IPS-11a (cell line): ENCODE results near the gene UNC5B.
A peak's percentile ranks its signal among the peaks of the same experiment; 100 is the strongest.
"Not testable (repeated sequence)": the region's sequence is repeated elsewhere in the genome, so short reads cannot be mapped to it uniquely, and the experiment has no call there.

Source experiments
- H3K4me3 ChIP-seq: one replicate; pipeline ENCODE4 v1.5.1; 2013; ENCODE audit warnings: low read depth, low read length, control low read depth

UNC5B gene

DNA sequence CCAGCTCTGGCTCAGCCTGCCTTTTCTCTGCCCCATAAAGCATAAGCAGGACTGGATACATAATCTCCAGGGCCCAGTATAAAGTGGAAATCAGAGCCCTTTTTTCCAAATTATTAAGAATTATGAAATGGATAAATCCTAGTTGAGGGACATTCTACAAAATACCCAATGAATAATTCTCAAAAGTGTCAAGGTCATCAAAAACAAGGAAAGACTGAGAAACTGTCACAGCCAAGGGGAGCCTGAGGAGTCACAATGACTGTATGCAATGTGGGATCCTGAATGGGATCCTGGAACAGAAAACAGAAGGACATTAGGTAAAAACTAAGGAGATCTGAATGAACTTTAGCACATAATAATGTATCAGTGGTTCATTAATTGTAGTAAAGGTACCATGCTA, 4.8 kb upstream of the UNC5B start:
- no peak overlapping the region for H3K4me3 ChIP-seq

DNA sequence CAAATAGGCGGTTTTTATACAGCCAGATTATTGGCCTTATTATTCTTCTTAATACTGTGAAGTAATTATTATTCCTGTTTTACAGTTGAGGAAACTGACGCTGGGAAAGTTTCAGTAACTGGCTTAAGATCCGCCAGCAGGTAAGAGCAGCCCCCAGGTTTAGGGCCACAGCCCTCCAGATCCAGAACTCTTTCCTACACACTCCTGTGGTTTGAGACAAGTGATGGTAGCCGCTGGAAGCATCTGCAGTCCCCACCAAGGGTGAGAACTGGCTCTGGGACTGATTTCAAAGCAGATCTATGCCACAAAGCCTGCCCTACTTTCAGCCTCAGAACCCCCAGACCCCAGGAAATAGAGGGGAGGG, 3.0 kb upstream of the UNC5B start:
- no peak overlapping the region for H3K4me3 ChIP-seq

DNA sequence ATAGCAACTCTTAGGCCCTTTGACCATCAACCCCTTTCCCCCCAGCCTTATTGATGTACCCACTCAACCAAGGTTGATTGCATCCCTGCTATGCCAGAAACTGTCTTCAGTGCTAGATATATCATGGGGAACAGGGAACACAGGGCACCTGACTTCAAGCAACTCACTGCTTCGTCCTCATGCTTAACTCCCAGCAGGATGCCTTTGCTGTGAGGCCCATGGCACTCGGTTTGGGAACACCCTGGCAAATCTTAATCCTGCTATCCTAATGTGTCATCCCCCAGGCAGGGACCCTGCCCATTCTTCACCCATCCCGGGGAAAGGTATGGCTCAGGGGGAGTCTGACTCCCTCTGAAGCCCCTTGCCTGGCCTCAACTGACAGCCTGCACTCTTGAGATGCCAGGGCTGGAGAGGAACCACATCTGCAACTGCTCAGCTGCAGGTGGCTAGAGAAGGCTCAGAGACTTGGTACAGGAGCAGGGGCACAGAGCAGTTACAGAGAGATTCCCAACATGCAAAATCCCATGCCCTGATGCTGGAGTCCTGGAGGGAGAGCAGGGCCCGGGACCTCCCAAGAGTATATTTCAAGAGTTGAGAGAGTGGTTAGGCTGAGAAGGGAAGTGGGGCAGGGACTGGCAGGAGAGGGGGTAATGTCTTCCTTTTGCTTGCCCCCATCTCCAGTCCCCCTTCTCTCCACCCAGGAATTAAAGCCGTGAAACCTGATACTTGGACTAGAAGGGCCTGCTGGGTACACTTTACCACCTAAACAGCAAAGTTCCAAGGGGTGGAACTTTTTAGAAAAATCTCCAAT, 2.4 kb upstream of the UNC5B start:
- no peak overlapping the region for H3K4me3 ChIP-seq

DNA sequence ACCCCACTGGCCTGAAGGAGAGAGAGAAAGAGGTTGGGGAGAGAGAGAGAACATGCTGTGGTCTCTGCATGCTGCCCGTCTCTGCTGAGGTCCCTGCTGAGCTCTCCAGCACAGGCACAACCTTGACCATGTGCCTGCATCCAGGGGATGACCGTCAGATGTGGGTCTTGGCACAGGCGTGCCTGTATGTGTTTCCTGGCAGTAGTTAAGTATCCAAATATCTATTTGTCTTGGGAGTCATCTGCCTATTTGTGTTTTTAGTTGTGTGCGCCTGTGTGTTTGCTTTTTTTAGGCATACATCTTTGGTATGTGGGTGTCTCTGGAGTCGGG, 1.9 kb upstream of the UNC5B start:
- H3K4me3 ChIP-seq, result no peak overlapping the region

DNA sequence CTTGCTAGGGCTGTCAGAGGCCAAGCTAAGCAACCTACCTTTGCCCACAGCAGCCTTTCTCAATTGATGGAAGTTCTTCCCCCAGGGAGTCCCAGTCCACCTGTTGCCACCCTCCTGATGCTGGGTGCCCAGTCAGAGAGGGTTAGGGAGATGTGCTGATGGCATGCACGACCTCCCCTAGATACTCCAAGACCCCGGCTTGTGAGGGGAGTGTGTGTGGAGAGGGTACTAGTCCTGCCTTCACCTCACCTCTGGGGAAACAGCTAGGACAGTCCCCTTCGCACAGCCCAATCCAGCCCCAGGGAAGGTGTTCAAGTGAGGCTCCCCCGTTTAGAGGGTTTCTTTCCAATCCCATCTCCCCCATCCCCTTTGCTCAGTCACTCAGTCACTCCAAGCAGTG, 1.3 kb upstream of the UNC5B start:
- no peak overlapping the region for H3K4me3 ChIP-seq

DNA sequence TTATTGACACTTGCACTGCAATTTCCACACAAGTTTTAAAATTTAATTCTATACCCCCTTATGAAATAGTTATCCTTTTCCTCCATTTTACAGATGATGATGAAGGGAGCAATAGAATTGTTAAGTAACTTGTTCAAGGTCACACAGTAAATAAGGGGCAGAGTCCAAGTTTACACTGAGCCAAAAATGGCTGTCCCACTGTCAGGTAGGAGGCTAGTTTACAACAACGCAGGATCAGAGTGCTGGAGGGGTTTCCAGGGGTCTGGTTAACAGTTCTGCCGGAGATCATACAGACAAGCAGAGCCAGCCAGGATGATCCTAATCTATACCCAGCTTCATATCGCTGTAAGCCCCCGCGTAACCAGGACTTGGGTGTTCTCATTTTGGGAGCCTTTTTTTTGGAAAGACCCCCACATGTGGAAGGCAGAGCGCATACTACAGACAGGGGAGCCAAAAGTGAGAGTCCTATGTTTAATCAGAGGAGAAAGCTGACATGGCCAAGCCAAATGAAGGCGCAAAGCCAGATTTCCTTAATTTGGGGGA, 524 bp upstream of the UNC5B start:
- peak overlapping the region; percentile 21 for H3K4me3 ChIP-seq

DNA sequence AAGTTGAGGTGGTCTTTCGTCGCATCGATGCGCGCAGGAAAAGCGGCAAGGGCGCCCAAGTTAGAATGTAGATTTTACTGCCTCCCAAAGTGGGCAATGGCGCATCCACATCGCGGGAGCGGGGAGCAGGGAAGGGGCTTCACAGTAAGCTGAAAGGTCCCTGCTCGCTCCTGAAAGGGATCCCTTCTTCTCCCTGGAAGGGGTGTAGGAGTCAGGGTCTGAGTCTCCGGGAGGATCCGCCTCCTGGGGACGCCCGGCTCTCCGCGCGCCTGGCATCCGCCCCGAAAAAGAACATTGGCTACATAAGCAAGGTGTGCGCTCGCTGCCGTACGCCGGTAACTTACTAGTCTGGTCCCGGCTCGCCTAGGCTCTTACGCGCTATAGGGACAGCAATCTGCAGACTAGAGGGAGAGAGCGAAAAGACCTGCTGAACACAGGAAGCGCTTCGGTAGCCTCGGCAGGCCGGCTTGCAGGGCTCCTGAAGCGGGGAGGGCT, 804 bp downstream of the UNC5B start:
- peak overlapping the region; percentile 85 for H3K4me3 ChIP-seq

DNA sequence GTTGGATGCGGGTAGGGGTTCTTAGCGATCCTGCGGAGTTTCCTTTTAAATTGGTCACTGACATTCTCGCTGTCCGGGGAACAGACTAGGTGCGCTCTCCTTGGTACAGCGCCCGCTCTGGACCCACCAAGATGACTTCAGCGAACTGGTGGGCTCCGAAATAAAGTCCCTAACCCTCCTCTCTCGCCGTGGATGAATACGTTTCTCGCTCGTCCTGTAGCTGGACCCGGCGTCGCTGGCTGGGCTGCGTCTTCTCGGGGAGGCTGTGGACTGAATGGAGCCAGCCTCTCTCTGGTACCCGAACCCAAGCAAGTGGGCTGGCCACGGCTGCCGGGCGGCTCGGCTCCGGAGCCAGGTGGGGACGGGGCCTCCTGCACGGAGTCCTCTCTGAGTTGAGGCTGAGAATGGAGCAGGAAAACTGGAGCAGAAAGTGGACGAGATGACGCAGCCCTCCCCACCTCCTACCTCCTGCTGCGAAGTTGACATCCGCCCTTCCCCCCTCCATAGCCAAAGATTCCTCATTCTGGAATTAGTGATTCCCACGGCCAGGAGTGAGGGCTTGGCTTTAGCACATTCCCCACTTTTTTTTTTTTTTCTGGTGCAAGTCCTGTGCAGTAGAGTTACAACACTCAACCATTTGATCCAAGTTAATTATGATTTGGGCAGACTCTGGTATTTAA, 1.5 kb downstream of the UNC5B start:
- H3K4me3 ChIP-seq, result peak overlapping the region; percentile 85

DNA sequence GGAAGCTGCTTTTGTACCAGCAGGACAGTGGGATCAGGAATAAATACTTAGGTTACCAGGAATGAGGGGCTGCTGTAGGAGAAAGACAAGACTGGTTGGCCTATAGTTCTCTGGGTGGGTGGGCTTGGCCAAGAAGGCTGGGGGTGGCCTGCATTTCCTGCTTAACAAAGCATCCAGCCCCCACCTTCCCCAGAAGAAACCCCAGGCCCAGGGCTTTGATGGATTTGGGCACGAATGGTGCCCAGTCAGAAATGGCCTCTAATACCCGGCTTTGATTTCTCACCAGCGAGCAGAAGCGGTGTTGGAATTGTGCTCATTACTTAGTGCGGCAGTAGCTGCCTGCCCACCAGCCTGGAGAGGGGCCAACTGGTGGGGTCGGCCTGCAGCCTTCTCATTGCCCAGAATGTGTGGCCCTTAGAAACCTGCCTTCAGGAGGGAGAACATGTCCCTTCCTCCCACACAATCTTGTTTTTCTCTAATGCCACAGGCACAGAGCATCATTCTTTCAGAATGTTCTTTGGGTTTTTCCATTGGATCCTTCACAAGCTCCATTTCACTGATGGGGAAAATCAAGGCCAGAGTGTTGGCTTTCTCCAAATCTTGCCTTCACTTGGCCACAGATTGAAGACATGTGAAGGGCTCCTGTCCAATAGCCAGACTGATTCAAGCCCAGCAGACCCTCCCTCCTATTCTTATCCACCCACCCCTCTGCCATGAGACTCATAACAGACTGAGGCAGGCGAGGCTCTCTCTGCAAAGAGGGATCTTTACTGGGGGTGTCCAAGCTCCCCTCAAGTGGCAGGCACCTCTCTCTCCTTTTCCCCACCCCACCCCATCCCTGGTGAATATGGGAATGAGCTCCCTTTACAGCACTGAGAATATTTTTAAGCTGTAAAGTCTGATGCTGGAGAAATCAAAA, 2.5 kb downstream of the UNC5B start:
- H3K4me3 ChIP-seq, result no peak overlapping the region

DNA sequence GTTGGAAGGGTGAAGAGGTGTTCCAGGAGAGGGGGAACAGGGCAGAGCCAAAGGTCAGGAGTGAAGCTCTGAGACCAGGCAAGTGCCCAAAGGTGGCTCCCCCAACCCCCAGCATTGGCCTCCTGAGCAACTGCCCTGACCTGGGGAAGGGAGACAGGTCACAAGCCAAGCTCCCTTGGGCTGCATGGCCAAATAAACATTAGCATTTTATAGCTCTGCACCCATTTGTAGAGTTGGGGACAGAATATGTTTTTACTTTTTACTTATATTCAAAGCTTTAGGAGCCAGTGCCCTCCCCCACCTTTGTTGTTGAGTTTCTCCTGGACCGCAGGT, 4.0 kb downstream of the UNC5B start:
- no peak overlapping the region for H3K4me3 ChIP-seq

DNA sequence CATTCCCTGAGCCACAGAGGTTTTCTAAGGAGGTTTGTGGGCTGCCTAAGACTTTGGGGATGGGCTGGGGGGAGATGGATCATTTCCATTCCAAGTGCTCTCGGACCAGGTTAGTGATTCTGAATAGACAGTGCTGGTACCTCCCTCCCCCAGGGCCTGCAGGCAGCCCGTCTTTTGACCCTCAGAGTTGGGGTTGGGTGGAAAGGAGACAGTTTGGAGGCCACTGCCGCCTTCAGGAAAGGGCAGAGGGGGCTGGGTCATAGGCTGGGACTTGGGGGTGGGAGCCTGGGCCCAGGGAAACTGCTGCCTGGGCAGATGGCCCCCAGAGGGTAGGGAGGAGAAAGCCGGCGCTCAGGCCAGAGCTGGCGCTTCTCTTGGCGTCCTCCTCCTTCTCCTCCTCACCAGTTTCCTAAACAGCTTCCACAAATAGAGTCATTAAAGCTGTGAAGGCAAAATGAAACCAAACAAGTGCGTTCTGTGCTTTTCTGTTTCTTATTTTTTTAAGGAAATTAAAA, 4.4 kb downstream of the UNC5B start:
- peak overlapping the region; percentile 47 for H3K4me3 ChIP-seq

DNA sequence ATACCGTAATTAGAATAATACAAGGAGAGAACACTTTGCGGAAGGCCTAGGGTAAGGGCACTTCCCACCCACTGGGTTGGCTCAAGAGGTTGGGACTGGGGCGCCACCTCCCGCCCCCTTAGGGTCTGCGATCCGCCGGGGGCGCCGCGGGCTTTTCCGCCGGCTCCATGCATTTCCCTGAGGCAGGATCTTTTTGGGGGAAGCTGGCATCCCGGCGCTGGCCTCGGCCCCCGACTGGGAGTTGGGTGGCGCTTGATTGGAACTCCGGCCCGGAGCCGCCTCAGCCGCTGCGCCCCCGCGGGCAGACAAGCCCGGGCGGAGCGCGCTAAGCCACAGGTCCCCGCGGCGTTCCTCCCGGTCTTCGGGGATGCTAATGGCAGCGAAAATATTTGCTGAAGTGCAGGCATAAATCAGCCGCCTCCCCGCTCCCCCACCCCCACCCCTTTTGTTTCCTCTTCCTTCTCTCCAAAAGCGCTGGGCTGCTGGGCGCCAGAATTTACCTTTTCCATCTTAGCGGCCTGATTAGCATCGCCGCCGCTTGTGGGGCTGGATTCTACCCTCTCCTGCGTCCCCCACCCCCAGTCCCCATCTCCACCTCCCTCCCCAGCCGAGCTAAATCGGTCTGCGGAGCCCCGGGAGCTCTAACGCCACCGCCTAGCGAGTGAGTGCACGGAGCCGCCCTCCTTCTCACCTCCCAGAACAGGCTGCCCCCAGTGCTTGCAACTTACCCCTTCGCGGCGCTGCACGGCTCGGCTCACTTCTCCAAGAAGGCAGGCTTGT, 5.1 kb downstream of the UNC5B start:
- peak overlapping the region; percentile 47 for H3K4me3 ChIP-seq

DNA sequence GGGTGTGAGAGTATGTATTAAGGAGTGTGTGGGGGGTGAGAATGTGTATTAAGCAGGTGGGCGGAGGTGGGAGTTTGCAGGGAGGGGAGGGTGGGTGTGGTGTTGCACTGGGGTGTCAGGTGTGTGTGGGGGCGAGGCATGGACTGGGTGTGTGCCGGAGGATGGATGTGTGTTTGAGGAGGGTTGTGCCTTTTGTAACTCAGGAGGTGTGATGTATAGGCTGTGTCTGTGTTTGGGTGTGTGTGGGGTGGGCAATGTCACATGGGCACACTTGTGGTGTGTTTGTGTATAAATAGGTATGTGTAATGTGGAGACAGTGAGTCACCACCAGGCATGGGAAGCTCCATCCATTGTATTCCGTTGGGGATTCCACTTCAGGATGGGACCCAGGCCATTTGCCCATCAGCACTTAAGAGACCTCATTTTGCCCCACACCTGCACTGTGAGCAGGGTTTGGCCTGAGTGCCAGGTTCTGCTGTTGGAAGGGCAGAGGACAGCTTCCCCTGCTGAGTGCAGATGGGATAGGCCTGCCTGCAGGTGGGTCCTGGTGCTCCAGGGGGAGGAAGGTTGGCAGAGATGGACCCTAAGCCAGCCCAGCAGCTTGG, 5.8 kb downstream of the UNC5B start:
- H3K4me3 ChIP-seq, result peak overlapping the region; percentile 47

DNA sequence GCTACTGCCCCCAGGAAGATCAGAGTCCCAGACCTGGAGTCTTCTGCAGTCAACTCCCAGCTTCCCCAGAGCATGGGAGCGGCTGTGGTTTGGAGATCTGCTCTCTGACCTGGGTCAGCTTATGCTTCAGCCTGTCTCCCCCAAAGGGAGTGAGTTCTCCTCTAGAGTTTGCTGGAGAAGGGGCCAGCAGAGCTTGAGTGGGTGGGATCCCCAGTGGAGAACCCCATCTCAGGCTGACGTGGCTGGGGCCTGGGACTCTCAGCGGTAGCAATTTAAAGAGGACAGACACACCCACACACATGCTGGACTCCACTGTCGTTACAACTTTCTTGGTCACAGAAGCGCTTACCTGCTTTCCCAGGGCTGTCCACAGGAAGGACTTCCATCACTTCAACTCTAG, 6.3 kb downstream of the UNC5B start:
- H3K4me3 ChIP-seq, result no peak overlapping the region

DNA sequence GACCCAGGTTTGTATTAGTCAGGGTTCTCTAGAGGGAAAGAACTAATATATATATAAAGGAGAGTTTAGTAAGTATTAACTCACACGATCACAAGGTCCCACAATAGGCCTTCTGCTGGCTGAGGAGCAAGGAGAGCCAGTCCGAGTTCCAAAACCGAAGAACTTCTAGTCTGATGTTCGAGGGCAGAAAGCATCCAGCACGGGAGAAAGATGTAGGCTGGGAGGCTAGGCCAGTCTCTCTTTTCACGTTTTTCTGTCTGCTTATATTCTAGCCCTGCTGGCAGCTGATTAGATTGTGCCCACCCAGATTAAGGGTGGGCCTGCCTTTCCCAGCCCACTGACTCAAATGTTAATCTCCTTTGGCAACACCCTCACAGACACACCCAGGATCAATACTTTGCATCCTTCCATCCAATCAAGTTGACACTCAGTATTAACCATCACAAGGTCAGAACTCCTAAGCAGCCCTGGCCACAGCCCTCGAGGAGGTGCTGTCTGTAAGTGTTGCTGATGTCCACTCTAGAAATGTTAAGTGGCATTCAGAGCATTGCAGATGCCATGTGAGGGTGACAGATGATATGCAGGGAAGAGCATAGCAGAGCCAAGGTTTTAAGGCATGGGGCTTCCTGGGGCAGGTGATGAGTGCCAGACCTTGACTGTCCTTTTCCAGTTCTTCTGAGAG, 7.0 kb downstream of the UNC5B start:
- H3K4me3 ChIP-seq, result not testable (repeated sequence)

DNA sequence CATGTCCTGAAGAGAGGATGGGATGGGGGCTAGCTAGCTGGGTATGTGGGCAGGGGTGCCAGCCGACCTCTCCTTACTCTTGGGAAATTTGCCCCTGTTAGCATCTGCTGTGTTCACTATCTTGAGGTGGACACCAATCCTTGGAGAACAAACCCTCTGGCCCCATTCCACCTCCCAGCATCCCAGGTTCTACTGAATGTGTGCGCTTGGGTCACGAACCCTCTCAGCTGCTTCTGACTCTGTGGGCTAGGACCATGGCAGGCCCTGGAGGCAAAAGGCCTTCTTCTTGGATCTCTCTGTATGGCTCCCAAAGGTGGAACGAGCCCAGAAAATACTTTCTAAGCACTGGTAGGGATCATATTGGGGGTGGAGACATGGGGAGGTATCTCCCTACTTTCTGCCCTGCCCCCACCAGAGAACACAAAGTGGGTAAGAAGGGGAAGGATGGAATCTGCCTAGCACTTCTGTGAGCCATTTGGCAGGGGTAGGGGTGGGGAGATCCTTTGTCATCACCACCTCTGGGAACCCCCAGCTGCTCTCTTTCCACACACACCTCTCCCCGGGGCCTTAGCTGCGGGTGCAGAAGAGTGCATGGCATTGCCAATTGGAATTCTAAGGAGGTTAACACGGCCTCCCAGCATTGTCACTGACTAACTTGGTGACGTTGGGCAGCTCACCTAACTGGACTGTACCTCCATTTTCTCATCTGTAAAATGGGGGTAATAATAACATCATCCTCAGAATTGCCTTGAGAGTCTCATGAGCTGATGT, 7.7 kb downstream of the UNC5B start:
- no peak overlapping the region for H3K4me3 ChIP-seq

DNA sequence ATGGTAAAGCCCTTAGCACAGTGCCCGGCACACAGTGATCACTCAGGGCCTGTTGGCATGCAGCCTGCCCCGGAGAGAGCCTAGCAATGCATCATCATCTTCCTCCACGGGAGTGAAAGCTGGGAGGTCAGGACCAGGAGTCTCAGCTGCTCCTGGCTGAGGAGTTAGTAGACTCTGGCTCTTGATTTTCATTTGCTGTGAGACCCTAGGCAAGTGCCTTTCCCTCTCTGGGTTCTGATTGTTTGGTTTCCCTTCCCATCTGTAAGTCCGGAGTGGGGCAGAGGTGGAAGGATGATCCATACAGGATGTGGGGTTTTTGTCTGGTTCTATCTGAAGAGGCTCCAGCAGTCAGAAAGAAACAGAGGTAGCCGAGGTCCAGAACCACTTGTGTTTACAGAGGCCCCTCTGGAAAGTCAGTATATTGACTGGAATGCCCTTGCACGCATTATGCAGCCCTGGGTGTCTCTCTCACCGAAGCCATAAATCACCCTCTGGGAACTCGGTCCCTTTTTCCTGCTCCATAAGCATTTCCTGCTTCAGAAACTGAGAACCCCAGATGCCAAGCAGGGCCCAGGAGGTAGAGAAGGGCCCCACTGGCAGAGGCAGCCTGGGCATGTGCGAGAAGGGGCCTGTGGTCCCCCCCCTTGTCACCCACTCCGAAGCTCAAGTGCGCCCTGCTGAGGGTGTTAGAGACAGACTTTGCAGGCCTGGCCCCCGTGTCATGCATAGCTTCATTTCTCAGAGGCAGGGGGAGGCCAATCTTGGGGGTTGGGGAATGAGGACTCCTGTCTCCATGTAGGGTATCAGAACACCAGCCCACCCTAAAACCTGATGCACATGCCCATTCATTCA, 8.5 kb downstream of the UNC5B start:
- H3K4me3 ChIP-seq, result no peak overlapping the region
